NCI-H128 (cell line): Measurements from ENCODE around the gene PI4KA.
"Not testable (repeated sequence)": the region's sequence is repeated elsewhere in the genome, so short reads cannot be mapped to it uniquely, and the experiment has no call there.

Experiments
- DNase-seq: peaks from one replicate; lab custom pipeline; 2025; ENCODE audit not compliant: unreplicated experiment; lab: John Stamatoyannopoulos, UW

Gene PI4KA

GRCh38 chr22:20732431-20732830 lies 126.2 kb downstream of the PI4KA start:
- DNase-seq, result not testable (repeated sequence)

- DNase-seq, result no peak
Observed at GRCh38 chr22:20729194-20729593, 129.4 kb downstream of the PI4KA start.

GRCh38 chr22:20728523-20729190 lies 130.0 kb downstream of the PI4KA start:
- no peak for DNase-seq

GRCh38 chr22:20727118-20728015 lies 131.2 kb downstream of the PI4KA start:
- no peak for DNase-seq

GRCh38 chr22:20725987-20726558 lies 132.5 kb downstream of the PI4KA start:
- DNase-seq, result no peak

GRCh38 chr22:20724676-20725454 lies 133.7 kb downstream of the PI4KA start:
- no peak for DNase-seq

GRCh38 chr22:20721409-20722218 lies 137.0 kb downstream of the PI4KA start:
- no peak for DNase-seq

- DNase-seq, result no peak
Observed at GRCh38 chr22:20720692-20721408, 137.8 kb downstream of the PI4KA start.

- DNase-seq, result not testable (repeated sequence)
Observed at GRCh38 chr22:20718727-20719126, 139.9 kb downstream of the PI4KA start.

GRCh38 chr22:20717981-20718380 lies 140.6 kb downstream of the PI4KA start:
- DNase-seq, result not testable (repeated sequence)

- DNase-seq, result not testable (repeated sequence)
Observed at GRCh38 chr22:20717213-20717866, 141.3 kb downstream of the PI4KA start.

- DNase-seq, result not testable (repeated sequence)
Observed at GRCh38 chr22:20713116-20713515, 145.5 kb downstream of the PI4KA start.

GRCh38 chr22:20709966-20710365 lies 148.6 kb downstream of the PI4KA start:
- DNase-seq, result not testable (repeated sequence)

GRCh38 chr22:20707549-20708118 lies 151.0 kb downstream of the PI4KA start:
- not testable (repeated sequence) for DNase-seq

- not testable (repeated sequence) for DNase-seq
Observed at GRCh38 chr22:20703816-20704609, 154.6 kb downstream of the PI4KA start.

GRCh38 chr22:20703414-20703806 lies 155.2 kb downstream of the PI4KA start:
- DNase-seq, result not testable (repeated sequence)

GRCh38 chr22:20702546-20703413 lies 155.8 kb downstream of the PI4KA start:
- peak; percentile 50 for DNase-seq
